GM21619 (cell line): ENCODE results near the gene MAG.
A peak's percentile ranks its signal among the peaks of the same experiment; 100 is the strongest.

Source experiments
- ATAC-seq: cut with Tn5 transposase; IDR thresholded peaks from one replicate; pipeline ENCODE4 v1.9.1; 2021; ENCODE audit not compliant: unreplicated experiment

MAG gene

GRCh38 chr19:35291916-35292315 is at the start of gene MAG:
Gene MAG (plus strand): TSS chr19:35292161. CDS start chr19:35295409, 3,248 bp downstream.
- no peak for ATAC-seq

GRCh38 chr19:35246466-35247092 is 45.4 kb upstream of the MAG start:
- no peak for ATAC-seq

GRCh38 chr19:35247526-35248309 is 44.2 kb upstream of the MAG start:
- ATAC-seq, result peak; percentile 37

- peak; percentile 73 for ATAC-seq
Observed at GRCh38 chr19:35248310-35249145, 43.4 kb upstream of the MAG start, which contains the start of gene LSR. Gene LSR (plus strand): TSS chr19:35249002. CDS start chr19:35249023, 21 bp downstream.

GRCh38 chr19:35249146-35249847 is 42.7 kb upstream of the MAG start:
- no peak for ATAC-seq

- ATAC-seq, result no peak
Observed at GRCh38 chr19:35249848-35250711, 41.9 kb upstream of the MAG start.

GRCh38 chr19:35251456-35251855 is 40.5 kb upstream of the MAG start:
- no peak for ATAC-seq

- no peak for ATAC-seq
Observed at GRCh38 chr19:35253316-35254286, 38.4 kb upstream of the MAG start.

GRCh38 chr19:35254341-35255297 is 37.3 kb upstream of the MAG start:
- ATAC-seq, result no peak

- ATAC-seq, result no peak
Observed at GRCh38 chr19:35256566-35256965, 35.4 kb upstream of the MAG start.

- no peak for ATAC-seq
Observed at GRCh38 chr19:35257113-35257461, 34.9 kb upstream of the MAG start.

GRCh38 chr19:35260694-35261304 is 31.2 kb upstream of the MAG start:
- no peak for ATAC-seq

- ATAC-seq, result no peak
Observed at GRCh38 chr19:35261356-35262100, 30.4 kb upstream of the MAG start.

- no peak for ATAC-seq
Observed at GRCh38 chr19:35262101-35262761, 29.7 kb upstream of the MAG start.

GRCh38 chr19:35264268-35265125 is 27.5 kb upstream of the MAG start:
- ATAC-seq, result no peak
